ENCODE measurements around the gene KCNMA1. TPM values are rescaled to one million over a fixed set of nuclear protein-coding genes. Genes with fewer than 3 reads are reported as not detected.

KCNMA1 gene
- total RNA-seq, 1 experiment from 2014 or later: 0.49 TPM

DNA sequence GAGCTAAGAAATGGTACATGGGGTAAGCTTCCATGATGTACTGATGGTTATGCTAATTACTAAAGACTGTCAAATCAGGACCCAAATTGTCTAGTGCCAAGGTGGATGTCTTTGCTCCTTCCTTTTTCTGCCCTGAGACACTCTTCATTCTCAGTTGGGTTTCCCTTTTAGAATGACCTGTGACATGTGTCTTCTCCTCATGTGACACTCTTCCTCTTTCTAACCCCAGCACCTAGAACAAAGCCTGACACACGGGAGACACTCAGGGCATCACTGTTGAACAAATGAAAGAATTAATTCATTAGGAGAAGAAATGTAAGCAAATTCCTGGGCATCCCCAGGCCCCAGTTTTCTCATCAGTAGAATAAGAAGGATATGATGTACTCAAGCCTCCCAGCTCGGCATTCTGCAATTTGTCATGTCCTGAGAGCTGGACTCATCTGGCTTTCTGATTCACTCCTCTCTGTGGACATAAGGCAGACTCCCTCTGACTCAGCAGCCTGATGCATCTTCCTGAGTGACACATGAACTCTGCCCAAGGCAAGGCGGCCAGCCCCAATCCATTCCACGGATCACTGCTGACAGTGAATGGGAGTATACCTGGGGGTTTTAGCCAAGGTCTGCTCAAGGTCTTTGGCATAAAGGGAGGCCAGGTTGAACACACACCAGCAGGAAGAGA is 473.8 kb downstream of the KCNMA1 start (continued):
- no peak for TF ChIP-seq CTCF (IDR thresholded peaks at IDR 0.05 in 2 of 3, conservative IDR thresholded peaks at IDR 0.05 in 1 of 3; ENCODE audit: borderline replicate concordance in 1 of 3, insufficient read depth in 1 of 3, low read depth in 2 of 3, low read length in 2 of 3)
- TF ChIP-seq RAD21 (IDR thresholded peaks at IDR 0.05; ENCODE audit: low read depth): no peak
- TF ChIP-seq SIN3A (IDR thresholded peaks at IDR 0.05; ENCODE audit: low read depth): peak; percentile 59
- TF ChIP-seq POLR2A (IDR thresholded peaks at IDR 0.05; ENCODE audit: borderline replicate concordance, extremely low read depth, insufficient read depth, insufficient read length): no peak

- Histone ChIP-seq H4K20me1 (ENCODE audit: insufficient read depth) (no peaks in the 10 kb centered on the region), H3K4me1 (ENCODE audit: control insufficient read depth in 1 of 2, insufficient read depth in 2 of 2, low read length in 2 of 2) (peaks cover 0 to 27% of the 10 kb centered on the region in 2 experiments; a peak in 2 of 4 replicates), H3K27ac (ENCODE audit: low read depth, low read length) (no peak overlapping the region), H3K4me2 (ENCODE audit: low read length) (0 out of 2 replicates have a peak overlapping the region, but pooled peaks have one; percentile 5), H2AFZ (ENCODE audit: low read depth, low read length, poor library complexity, severe bottlenecking) (no peak overlapping the region), H3K27me3 (ENCODE audit: insufficient read depth, low read length) (peaks cover 47% of the 10 kb centered on the region), H3K9ac (ENCODE audit: low read length) (no peak overlapping the region), H3K9me3 (ENCODE audit: control insufficient read depth in 1 of 2, insufficient read depth in 1 of 2, low read depth in 1 of 2, low read length in 2 of 2) (no peaks in the 10 kb centered on the region), H3K4me3 (replicated peaks in 1 of 2; ENCODE audit: low read depth in 1 of 2, low read length in 2 of 2) (no peak overlapping the region), H3K36me3 (ENCODE audit: control insufficient read depth in 1 of 2, insufficient read depth in 2 of 2, low read length in 2 of 2) (no peaks in the 10 kb centered on the region), H3K79me2 (ENCODE audit: insufficient read depth, low read length) (no peaks in the 10 kb centered on the region), H3K9me2 (ENCODE audit: insufficient read depth) (no peaks in the 10 kb centered on the region)
- BruUV-seq (replicated peaks): no TSS peak
- ATAC-seq (no peak), DNase-seq (ENCODE audit: low read depth, low spot score) (no peak)
- no peak for TF ChIP-seq CBX3 (IDR thresholded peaks at IDR 0.05; ENCODE audit: low read depth)
- peak; percentile 46; the same call in 1 of the 2 replicates for TF ChIP-seq FOSL1 (IDR thresholded peaks at IDR 0.05; ENCODE audit: low read depth)
- no peak for TF ChIP-seq POLR2AphosphoS5 (IDR thresholded peaks at IDR 0.05; ENCODE audit: low read depth, low read length)
- no peak for TF ChIP-seq EGR1 (IDR thresholded peaks at IDR 0.05; ENCODE audit: low read depth)
- TF ChIP-seq SIN3A (IDR thresholded peaks at IDR 0.05; ENCODE audit: low read depth): no peak
- no peak for TF ChIP-seq SP1 (IDR thresholded peaks at IDR 0.05; ENCODE audit: low read depth)
- 0 out of 2 replicates have a peak, but pooled peaks have one; percentile 12 for TF ChIP-seq JUND (IDR thresholded peaks at IDR 0.05)
- TF ChIP-seq EZH2 (IDR thresholded peaks at IDR 0.05): no peak
- TF ChIP-seq, protein P1, sequence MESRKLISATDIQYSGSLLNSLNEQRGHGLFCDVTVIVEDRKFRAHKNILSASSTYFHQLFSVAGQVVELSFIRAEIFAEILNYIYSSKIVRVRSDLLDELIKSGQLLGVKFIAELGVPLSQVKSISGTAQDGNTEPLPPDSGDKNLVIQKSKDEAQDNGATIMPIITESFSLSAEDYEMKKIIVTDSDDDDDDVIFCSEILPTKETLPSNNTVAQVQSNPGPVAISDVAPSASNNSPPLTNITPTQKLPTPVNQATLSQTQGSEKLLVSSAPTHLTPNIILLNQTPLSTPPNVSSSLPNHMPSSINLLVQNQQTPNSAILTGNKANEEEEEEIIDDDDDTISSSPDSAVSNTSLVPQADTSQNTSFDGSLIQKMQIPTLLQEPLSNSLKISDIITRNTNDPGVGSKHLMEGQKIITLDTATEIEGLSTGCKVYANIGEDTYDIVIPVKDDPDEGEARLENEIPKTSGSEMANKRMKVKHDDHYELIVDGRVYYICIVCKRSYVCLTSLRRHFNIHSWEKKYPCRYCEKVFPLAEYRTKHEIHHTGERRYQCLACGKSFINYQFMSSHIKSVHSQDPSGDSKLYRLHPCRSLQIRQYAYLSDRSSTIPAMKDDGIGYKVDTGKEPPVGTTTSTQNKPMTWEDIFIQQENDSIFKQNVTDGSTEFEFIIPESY (IDR thresholded peaks at IDR 0.05; ENCODE audit: extremely low read depth, insufficient replicate concordance, low read length): no peak
- TF ChIP-seq RAD21 (IDR thresholded peaks at IDR 0.05; ENCODE audit: low read depth): no peak
- TF ChIP-seq CEBPB (IDR thresholded peaks at IDR 0.05; ENCODE audit: low read depth): no peak
- TF ChIP-seq ATF3 (IDR thresholded peaks at IDR 0.05): no peak
- TF ChIP-seq REST (IDR thresholded peaks at IDR 0.05; ENCODE audit: low read depth): no peak
- TF ChIP-seq TCF7L2 (IDR thresholded peaks at IDR 0.05; ENCODE audit: borderline replicate concordance, extremely low read depth, insufficient read depth, insufficient read length): no peak
- TF ChIP-seq ZFX (IDR thresholded peaks at IDR 0.05): no peak
- TF ChIP-seq POLR2A (IDR thresholded peaks at IDR 0.05; ENCODE audit: borderline replicate concordance, extremely low read depth, insufficient read depth, insufficient read length): no peak
- ChIA-PET RAD21 (ENCODE audit: low non-redundant PET in 1 of 2, low total read pairs in 2 of 2, uncharacterized antibody in 2 of 2, unreplicated experiment in 2 of 2) (no interaction called here), POLR2A (interaction anchor here (0.6 kb wide), 1 partner anchor 581 kb away, joined by 4 read pairs; no protein-coding TSS in a partner anchor), CTCF (interaction anchor here (0.8 kb wide), 1 partner anchor 12 kb away, joined by 3 read pairs; no protein-coding TSS in a partner anchor)
- intact Hi-C loops (cut with micrococcal nuclease): loop anchor here (10.0 kb wide), 1 partner anchor 342 kb away; no protein-coding TSS in a partner anchor
These were observed 474.9 kb downstream of the KCNMA1 start for GRCh38 chr10:77162697-77163096.

All from HCT116 (cell line).